HCT116 (cell line): ENCODE results near the gene SENP3. TPM values are rescaled to one million over a fixed set of nuclear protein-coding genes. Genes with fewer than 3 reads are reported as not detected.

ENCODE experiments used
- ATAC-seq: fragments of 200-7000 bp; cut with Tn5 transposase; 2 replicates; pipeline ENCODE4 v1.9.1; 2020; ENCODE audit warnings: mild to moderate bottlenecking, moderate library complexity
- BruUV-seq: library from RNA; stranded (reverse); fragments of 400-500 nt; replicated peaks from 2 replicates; lab custom pipeline; 2021; lab: Mats Ljungman, UMichigan
- CTCF ChIA-PET: fragments of 300-600 bp; sonication (Branson Sonifier 250); formaldehyde crosslinking; loops from one replicate; lab custom pipeline; 2021; ENCODE audit warnings: antibody characterized with exemption; lab: Charles Lee
- POLR2A ChIA-PET: fragments of 300-600, 350-600 bp; sonication (Branson Sonifier 250); formaldehyde crosslinking; loops from one replicate; lab custom pipeline; 2021; ENCODE audit warnings: antibody characterized with exemption; lab: Charles Lee
- RAD21 ChIA-PET, 2 experiments: fragments of 300-600 bp; sonication (Branson Sonifier 250); formaldehyde crosslinking; loops; one replicate each; lab custom pipeline; 2023; ENCODE audit warnings: low total read pairs in 2 of 2; ENCODE audit not compliant: uncharacterized antibody in 2 of 2, unreplicated experiment in 2 of 2, low non-redundant PET in 1 of 2; lab: Charles Lee
- DNase-seq: peaks from one replicate; pipeline ENCODE4 v3.0.0-alpha.2; 2010; ENCODE audit warnings: low read depth, low spot score
- H2AFZ ChIP-seq: fragments of 200-600 bp; shearing (Covaris generic), sonication (generic); 2 replicates; pipeline ENCODE4 v1.6.1; 2017; ENCODE audit warnings: low read depth, mixed run types, mixed read lengths, antibody characterized with exemption, low read length; ENCODE audit not compliant: poor library complexity, severe bottlenecking
- H3K27ac ChIP-seq: 2 replicates; pipeline ENCODE4 v1.5.1; 2012; ENCODE audit warnings: low read depth, low read length
- H3K27me3 ChIP-seq: fragments of 200-600 bp; sonication (generic); 2 replicates; pipeline ENCODE4 v1.6.1; 2016; ENCODE audit warnings: mixed run types, low read length, mixed read lengths; ENCODE audit not compliant: insufficient read depth
- H3K36me3 ChIP-seq, 2 experiments: fragments of 200-500 bp in 1 of 2; fragments of 200-600 bp in 1 of 2; sonication (Bioruptor generic) in 1 of 2; sonication (generic) in 1 of 2; 2 replicates each; pipeline versions ENCODE4 v1.5.1 to v1.6.1; 2014 to 2016; ENCODE audit warnings: low read length in 2 of 2, inconsistent platforms in 1 of 2, mixed read lengths in 1 of 2, mixed run types in 1 of 2; ENCODE audit not compliant: insufficient read depth in 2 of 2, control insufficient read depth in 1 of 2
- H3K4me1 ChIP-seq, 2 experiments: fragments of 200-600 bp in 1 of 2; sonication (generic) in 1 of 2; 2 replicates each; pipeline versions ENCODE4 v1.5.1 to v1.6.1; 2012 to 2017; ENCODE audit warnings: low read length in 2 of 2, inconsistent platforms in 1 of 2, mild to moderate bottlenecking in 1 of 2, mixed read lengths in 1 of 2, mixed run types in 1 of 2, moderate library complexity in 1 of 2; ENCODE audit not compliant: insufficient read depth in 2 of 2, control insufficient read depth in 1 of 2
- H3K4me2 ChIP-seq: fragments of 200-600 bp; sonication (generic); 2 replicates; pipeline ENCODE4 v1.6.1; 2017; ENCODE audit warnings: mixed run types, low read length, mixed read lengths
- H3K4me3 ChIP-seq, 2 experiments: fragments of 200-600 bp in 1 of 2; sonication (generic) in 1 of 2; replicated peaks in 1 of 2; 2 replicates each; pipeline ENCODE4 v1.5.1; 2011 to 2016; ENCODE audit warnings: low read length in 2 of 2, control low read depth in 1 of 2, low read depth in 1 of 2, mild to moderate bottlenecking in 1 of 2, mixed read lengths in 1 of 2, mixed run types in 1 of 2
- H3K79me2 ChIP-seq: fragments of 200-600 bp; sonication (generic); 2 replicates; pipeline ENCODE4 v1.6.1; 2017; ENCODE audit warnings: mild to moderate bottlenecking, mixed run types, low read length, moderate library complexity, mixed read lengths; ENCODE audit not compliant: insufficient read depth
- H3K9ac ChIP-seq: fragments of 200-600 bp; sonication (generic); 2 replicates; pipeline ENCODE4 v1.6.1; 2016; ENCODE audit warnings: low read length, mixed read lengths
- H3K9me2 ChIP-seq: fragments of 200-600 bp; sonication (generic), shearing (Covaris generic); 2 replicates; pipeline ENCODE4 v1.6.1; 2017; ENCODE audit warnings: mixed run types, mild to moderate bottlenecking, moderate library complexity; ENCODE audit not compliant: insufficient read depth
- H3K9me3 ChIP-seq, 2 experiments: fragments of 200-500 bp in 1 of 2; fragments of 200-600 bp in 1 of 2; sonication (Bioruptor generic) in 1 of 2; sonication (generic) in 1 of 2; 2 replicates each; pipeline ENCODE4 v1.6.1; 2014 to 2017; ENCODE audit warnings: low read length in 2 of 2, mixed read lengths in 2 of 2, inconsistent platforms in 1 of 2, low read depth in 1 of 2, mild to moderate bottlenecking in 1 of 2, mixed run types in 1 of 2, moderate library complexity in 1 of 2; ENCODE audit not compliant: control insufficient read depth in 1 of 2, insufficient read depth in 1 of 2
- H4K20me1 ChIP-seq: fragments of 200-600 bp; sonication (generic), shearing (Covaris generic); 2 replicates; pipeline ENCODE4 v1.6.1; 2017; ENCODE audit warnings: mixed run types, mild to moderate bottlenecking, moderate library complexity; ENCODE audit not compliant: insufficient read depth
- CTCF ChIP-seq, 3 experiments: fragments of 200-600 bp in 1 of 3; sonication (generic) in 1 of 3; IDR thresholded peaks in 2 of 3; conservative IDR thresholded peaks in 1 of 3; 2 replicates each; pipeline ENCODE4 v1.5.1; 2012 to 2017; ENCODE audit warnings: low read depth in 2 of 3, low read length in 2 of 3, antibody characterized with exemption in 1 of 3, borderline replicate concordance in 1 of 3, control low read depth in 1 of 3, mild to moderate bottlenecking in 1 of 3, mixed read lengths in 1 of 3, mixed run types in 1 of 3, moderate library complexity in 1 of 3; ENCODE audit not compliant: insufficient read depth in 1 of 3
- ELF1 ChIP-seq: IDR thresholded peaks from 2 replicates; pipeline ENCODE4 v1.6.1; 2012; ENCODE audit warnings: low read depth, borderline replicate concordance
- JUND ChIP-seq: IDR thresholded peaks from 2 replicates; pipeline ENCODE4 v1.6.1; 2012
- RAD21 ChIP-seq: IDR thresholded peaks from 2 replicates; pipeline ENCODE4 v1.6.1; 2012; ENCODE audit warnings: low read depth, mild to moderate bottlenecking
- TCF7L2 ChIP-seq: IDR thresholded peaks from 2 replicates; pipeline ENCODE4 v1.7.0; 2011; ENCODE audit warnings: borderline replicate concordance, inconsistent platforms; ENCODE audit not compliant: insufficient read depth, insufficient read length; ENCODE audit errors: extremely low read depth
- ZBTB33 ChIP-seq: IDR thresholded peaks from 2 replicates; pipeline ENCODE4 v1.6.1; 2011; ENCODE audit warnings: mild to moderate bottlenecking, low read length, moderate library complexity; ENCODE audit not compliant: insufficient replicate concordance; ENCODE audit errors: extremely low read depth
- intact Hi-C: fragments of 100-400 bp; cut with micrococcal nuclease; formaldehyde crosslinking; loops from 2 replicates; pipeline ENCODE4 v1.10.0; 2022
- total RNA-seq: library from RNA; stranded (reverse); gene quantifications from one replicate; pipeline ENCODE4 v1.2.1, GENCODE V29; 2021; ENCODE audit not compliant: unreplicated experiment

SENP3 gene
- total RNA-seq, 1 experiment from 2014 or later: 73.8 TPM

DNA sequence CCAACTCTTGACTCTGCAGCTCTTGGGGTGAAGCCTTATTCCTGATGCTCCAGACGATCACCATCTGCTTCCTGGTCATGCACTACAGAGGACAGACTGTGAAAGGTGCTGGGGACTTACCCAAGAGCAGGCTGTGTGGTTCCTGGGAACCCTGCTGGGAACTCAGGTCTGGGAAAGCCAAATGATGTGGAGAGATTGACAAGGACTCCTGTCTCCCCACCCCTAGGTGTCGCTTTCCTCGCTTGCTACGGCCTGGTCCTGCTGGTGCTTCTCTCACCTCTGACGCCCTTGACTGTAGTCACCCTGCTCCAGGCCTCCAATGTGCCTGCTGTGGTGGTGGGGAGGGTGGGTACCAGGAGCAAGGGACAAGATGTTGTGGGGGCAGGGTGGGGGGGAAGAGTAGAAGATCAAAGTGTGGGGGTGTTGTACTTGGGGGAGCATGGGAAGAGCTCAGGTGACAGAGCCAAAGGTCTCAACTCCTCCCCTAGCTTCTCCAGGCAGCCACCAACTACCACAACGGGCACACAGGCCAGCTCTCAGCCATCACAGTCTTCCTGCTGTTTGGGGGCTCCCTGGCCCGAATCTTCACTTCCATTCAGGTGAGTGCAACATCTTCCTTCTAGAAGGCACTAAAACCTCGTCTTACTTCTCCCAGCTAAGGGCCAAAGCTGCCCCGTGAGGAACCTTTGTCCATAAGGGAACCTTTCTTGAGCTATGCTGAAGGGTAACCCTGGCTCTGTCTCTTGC is 25.1 kb downstream of the SENP3 start:
- BruUV-seq: no TSS peak
- peak; percentile 17 for TF ChIP-seq TCF7L2
- TF ChIP-seq CTCF (IDR thresholded peaks at IDR 0.05 in 2 of 3, conservative IDR thresholded peaks at IDR 0.05 in 1 of 3; ENCODE audit: borderline replicate concordance in 1 of 3, insufficient read depth in 1 of 3, low read depth in 2 of 3, low read length in 2 of 3): peak in 2 of 3 experiments; percentile 68 to 78; a peak in 5 of 6 replicates
- no peak for TF ChIP-seq JUND
- no peak for TF ChIP-seq ELF1
- no peak for TF ChIP-seq ZBTB33
- peak; percentile 64 for TF ChIP-seq RAD21
- Histone ChIP-seq H3K9me2 (no peaks in the 10 kb centered on the region), H3K4me1 (peaks cover 11 to 43% of the 10 kb centered on the region in 2 experiments), H2AFZ (no peak overlapping the region), H3K4me2 (0 out of 2 replicates have a peak overlapping the region, but pooled peaks have one; percentile 1), H3K27ac (peak overlapping the region; percentile 53), H3K9me3 (no peaks in the 10 kb centered on the region), H4K20me1 (no peaks in the 10 kb centered on the region), H3K4me3 (no peak overlapping the region), H3K9ac (no peak overlapping the region), H3K36me3 (peaks cover 9 to 40% of the 10 kb centered on the region in 2 experiments; a peak in 3 of 4 replicates), H3K79me2 (peaks cover 44% of the 10 kb centered on the region), H3K27me3 (no peaks in the 10 kb centered on the region)
- ATAC-seq (peak; percentile 53), DNase-seq (peak; percentile 58)
- CTCF ChIA-PET: interaction anchor here (0.6 to 4.9 kb wide), 4 partner anchors 13 to 101 kb away, joined by 3 to 39 read pairs (median 4); partner anchors contain the start of genes TP53 and WRAP53
- RAD21 ChIA-PET: interaction anchor here in 1 of 2 experiments (0.9 kb wide), 1 partner anchor 45 kb away, joined by 3 read pairs; no protein-coding TSS in a partner anchor
- POLR2A ChIA-PET: interaction anchor here (0.8 kb wide), 1 partner anchor 100 kb away, joined by 3 read pairs; the partner anchor contains the start of gene TP53
- intact Hi-C loops: no loop called here
